Activated CD8-positive, alpha-beta memory T cell treated with anti-CD3 and anti-CD28 coated beads, Interleukin-2, amount 50 U/mL, for 24 hours (primary cell): ENCODE data around the gene GALNT18.

Experiments
- DNase-seq: peaks from one replicate; pipeline ENCODE4 v3.0.0-alpha.2; 2020; ENCODE audit errors: extremely low read depth

Gene GALNT18

DNA sequence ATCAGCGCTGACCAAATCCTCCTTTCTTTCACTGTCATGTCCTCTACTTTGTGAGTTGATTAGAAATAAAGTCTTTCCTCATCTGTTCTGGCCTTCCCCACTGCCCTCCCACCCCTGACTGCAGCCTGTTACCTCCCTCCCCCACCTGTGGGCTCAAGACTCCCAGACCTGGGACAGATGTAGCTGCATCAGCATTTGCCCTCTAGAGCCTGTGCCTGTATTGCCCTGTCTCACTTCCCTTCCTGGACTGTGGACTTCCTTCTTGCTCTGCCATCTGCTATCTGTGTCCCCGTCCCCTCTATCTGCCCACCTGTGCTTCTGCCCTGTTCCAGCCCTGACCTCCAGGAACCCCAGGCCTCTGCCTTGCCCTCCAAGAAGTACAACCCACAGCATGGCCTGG, 122.5 kb downstream of the GALNT18 start:
- no peak for DNase-seq

DNA sequence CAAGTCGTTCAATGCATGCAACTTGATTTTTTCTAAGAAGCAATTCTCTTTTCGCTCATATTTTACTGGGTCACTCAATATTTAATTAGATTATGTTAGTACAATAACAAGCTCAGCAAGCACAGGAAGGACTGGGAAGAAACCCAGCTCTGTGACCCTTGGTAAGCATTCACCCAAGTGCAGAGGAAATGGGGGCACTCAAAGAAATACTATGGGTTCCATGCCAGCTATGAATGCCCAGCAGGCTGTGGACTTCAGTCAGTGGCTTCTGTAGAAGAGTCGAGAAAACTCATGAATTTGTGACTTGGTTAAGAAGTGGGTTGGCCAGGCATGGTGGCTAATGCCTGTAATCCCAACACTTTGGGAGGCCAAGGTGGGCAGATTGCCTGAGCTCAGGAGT, 123.6 kb downstream of the GALNT18 start:
- DNase-seq, result no peak

DNA sequence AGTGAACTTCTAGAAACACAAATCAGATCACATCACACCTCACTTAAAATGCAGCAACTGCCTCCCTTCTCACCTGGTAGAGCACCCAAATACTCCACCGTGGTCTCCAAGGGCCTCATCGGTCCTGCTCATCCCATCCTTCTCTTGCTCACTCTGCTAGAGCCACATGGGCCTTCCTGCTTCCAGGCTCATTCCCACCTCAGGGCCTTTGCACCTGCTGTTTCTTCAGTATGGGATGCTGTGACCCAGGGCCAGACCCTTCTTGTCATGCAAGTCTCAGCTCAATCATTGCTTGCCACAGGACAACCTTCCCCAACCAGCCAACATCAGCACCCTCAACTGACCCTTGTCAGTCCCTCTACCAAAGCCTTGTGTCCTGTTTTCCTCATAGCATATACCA, 124.9 kb downstream of the GALNT18 start:
- no peak for DNase-seq

DNA sequence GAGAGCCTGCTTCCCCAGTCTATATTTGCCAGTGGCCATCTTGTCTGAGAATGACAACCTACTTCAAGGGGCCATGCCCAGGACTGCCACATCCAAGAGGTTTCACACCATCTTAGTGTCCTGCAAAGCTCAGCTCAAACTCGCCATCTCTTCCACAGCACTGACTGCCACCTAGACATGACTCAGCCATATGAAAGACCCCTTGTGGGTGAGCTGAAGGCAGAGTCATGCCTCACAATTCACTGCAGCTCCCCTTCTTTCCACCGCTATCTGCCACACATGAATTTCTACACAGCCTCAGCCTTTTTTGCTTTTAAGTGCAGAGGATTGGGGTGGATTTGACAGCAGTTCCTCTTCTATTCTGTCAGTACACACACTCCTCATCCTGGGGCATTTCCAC, 127.5 kb downstream of the GALNT18 start:
- no peak for DNase-seq

DNA sequence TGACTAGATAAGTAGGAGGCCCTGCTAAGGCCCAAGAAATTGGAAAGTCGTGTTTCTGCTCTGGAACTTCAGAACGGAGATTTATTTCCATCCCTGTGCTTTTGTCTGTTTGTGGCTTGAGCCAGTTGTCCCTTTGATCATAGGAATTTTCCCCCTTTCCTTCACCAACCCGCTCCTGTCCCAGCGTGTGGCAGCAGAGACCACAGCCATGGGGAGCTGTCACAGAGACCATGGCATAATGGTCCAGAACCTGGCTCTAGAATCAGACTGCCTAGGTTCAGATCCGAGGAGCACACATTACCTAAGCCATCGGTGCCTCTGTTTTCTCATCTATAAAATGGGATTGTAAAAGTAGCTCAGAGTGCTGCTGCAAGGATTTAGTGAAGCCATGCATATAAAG, 128.1 kb downstream of the GALNT18 start:
- no peak for DNase-seq

DNA sequence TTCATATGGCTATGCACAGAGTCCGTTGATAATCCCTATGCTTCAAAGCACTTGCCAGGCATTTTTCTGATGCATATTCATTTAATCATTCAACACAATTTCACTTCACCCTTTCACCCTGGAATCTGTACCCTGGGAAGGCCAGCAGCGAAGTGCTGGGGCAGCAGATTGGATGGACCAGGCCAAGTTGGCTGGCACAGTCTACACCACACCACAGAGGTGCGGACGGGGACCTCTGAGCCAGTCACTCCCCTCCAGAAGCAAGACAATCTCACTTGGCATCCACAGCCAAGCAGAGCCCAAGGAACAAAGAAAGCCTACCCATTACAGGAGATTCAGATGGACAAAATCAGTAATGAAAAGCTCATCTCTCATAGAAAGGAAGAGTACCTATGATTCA, 130.2 kb downstream of the GALNT18 start:
- DNase-seq, result no peak

DNA sequence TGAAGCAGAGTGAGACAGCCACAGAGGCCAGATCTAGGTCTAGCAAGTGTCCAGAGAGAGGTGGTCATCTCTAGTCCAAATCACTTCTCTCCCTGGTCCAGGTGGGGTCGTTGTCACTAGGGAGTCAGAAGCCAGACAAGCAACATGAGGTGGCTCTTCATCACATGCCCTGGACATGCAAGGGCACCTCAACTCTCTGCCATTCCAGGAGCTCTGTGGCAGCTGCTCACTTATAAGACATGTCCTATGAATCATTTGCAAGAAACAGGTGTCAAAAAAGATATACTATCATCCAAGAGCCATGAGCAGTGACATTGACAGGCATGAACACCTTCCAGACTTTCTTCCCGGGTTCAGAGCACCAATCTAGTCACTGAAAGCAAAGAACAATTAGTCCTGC, 130.8 kb downstream of the GALNT18 start:
- no peak for DNase-seq

DNA sequence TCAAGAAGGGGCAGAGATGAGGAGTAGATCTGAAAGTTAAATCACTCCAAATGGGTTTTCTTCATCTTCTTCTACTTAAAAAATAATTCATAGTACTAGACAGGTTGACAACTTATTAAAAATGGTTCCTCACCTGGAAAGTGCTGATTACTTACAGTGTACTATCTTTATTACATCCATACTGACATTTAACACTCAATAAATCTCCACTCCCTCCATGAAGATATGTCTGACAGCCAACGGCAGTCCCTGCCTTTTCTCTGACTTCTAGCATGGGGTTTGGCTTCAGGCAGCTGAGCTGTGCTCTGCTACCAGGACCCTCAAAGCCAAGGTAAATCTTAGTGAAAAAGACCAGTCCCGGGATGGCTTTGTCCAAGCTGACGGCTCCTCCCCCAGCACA, 135.4 kb downstream of the GALNT18 start:
- DNase-seq, result no peak

DNA sequence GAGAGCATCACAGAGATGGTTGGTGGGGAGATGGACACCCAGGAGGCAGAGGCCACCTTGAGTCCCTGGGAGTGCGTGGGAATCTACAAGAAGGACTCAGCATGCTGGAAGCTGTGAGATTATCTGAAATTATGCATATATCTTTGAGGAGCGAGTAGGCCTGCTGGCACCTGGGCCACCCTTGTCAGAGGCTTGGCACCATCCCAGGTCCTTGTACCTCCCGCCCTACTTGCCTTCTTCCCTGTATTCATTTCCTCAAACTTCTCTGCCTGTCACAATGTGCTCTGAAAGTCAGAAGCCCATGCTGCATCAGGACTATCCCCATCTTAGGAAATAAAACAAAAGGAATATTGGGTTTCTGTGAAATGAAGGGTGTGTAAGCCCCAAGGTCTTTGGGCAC, 135.8 kb downstream of the GALNT18 start:
- DNase-seq, result no peak

DNA sequence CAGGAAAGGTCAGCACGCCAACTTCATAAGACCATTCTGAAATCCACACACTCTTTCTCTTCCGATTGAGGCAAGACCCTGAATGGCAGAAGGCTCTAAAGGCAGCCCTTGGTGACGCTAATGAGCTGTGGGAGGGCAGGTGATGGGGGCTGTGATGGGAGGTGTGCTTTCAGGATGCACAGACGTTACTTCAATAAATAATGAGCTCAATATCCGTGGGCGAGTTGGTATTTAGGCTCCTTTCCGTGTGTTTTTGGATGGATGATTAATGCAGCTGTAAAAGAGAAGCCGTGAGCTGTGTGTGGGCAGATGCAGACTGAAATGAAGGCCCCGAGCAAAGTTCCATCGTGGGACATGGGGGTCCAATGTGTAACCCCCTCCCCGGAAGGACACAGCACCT, 138.2 kb downstream of the GALNT18 start:
- DNase-seq, result no peak

DNA sequence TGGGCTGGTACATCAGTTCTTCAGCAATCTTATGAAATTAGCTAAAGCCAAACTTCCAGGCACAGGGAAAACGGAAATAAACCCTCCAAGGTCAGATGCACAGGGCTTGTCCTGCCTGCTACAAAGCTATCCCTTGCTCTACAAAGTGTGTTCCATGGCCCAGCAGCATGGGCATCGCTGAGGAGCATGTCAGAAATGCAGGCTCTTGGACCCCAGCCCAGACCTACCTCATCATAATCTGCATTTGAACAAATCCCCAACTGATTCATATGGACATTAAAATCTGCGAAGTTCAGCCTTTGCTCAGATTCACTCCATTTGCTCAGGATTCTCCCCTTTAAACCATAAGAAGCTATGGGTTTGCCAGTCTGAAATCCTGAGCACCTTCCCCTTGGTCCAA, 139.1 kb downstream of the GALNT18 start:
- DNase-seq, result no peak

DNA sequence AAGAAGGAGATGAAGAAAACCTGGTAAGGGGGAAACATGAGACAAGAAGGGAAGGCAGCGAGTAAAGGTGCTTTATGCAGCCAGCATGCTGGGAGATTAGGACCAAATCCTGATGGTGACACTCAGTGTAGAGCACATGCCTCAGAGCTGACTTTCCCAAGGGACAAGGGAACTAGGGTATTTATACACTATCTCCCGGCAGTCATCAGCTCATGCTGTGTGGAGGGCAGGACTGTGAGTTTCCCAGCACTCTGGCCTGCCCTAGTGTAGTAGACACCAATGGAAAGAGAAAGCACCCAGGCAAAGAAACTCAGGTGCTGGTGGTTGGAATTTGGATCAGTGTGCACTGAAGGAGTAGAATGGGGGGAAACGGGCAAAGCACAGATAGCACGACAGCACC, 140.4 kb downstream of the GALNT18 start:
- no peak for DNase-seq

DNA sequence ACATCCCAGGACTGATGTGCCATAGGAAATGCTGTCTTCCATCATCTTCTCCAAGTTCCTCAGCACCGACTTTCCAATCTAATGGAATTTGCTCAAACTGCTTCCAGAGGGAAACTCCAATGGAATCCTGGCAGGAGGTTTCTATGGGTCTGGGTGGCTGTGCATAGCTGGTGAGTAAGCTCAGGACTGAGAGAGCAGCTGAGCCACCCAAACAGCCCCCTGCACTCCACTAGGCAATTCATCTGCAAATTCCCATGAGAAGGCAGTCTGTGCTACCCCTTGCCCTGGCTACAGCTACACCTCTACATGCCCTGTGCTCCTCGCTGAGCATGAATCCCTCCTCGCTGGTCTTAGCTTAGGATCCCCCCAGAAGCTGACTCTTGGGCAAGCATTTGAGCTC, 140.8 kb downstream of the GALNT18 start:
- no peak for DNase-seq

DNA sequence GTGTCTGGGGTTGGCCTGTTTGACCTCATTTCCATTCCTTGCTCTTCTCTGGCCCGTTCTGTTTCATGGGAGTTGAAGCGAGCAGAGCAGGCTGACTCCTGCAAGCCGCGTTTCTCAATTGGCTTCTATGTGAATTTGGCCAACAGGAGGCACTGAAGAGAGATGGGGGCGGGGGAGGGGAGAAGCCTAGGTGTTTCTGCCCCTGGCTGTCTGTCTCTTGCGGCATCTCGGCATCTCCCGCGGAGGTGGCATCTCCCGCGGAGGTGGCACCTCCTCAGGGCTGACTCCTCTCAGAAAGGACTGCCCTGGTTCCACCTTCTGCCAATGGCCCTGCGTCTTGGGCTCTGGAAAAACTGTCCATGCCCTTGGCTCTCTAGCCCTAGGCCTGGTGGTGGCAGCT, 143.1 kb downstream of the GALNT18 start:
- no peak for DNase-seq

DNA sequence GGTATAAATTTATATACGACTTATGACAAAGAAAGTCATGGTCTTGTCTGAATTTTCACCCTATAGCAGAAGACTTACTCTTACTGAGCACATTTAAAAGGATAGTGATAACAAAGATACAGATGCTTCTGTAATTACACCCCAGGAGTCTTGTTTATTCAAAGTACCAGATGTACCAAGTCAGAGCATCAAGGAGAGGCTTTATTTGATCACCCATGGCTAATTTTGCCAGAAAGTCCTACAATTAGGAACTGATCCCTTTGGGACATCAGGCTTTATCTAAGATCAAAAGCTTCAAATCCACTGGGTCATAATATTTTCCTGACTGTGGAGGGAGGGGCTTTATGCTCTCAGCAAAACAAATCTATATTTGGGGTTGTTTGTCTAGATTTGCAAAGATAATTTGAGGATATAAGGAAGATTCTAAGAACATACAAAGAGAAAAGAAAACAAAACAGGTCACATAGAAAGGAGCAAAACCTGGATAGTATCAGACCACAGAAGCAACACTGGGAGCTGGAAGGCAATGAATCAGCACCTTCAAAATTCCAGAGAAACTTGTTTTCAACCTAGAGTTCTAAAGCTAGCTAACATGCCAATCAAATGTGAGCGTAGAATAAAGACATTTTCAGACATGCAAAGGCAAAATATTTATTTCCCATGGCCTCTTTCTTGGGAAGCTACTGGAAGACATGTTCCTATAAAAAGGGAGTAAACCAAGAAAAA, 143.9 kb downstream of the GALNT18 start:
- DNase-seq, result no peak

DNA sequence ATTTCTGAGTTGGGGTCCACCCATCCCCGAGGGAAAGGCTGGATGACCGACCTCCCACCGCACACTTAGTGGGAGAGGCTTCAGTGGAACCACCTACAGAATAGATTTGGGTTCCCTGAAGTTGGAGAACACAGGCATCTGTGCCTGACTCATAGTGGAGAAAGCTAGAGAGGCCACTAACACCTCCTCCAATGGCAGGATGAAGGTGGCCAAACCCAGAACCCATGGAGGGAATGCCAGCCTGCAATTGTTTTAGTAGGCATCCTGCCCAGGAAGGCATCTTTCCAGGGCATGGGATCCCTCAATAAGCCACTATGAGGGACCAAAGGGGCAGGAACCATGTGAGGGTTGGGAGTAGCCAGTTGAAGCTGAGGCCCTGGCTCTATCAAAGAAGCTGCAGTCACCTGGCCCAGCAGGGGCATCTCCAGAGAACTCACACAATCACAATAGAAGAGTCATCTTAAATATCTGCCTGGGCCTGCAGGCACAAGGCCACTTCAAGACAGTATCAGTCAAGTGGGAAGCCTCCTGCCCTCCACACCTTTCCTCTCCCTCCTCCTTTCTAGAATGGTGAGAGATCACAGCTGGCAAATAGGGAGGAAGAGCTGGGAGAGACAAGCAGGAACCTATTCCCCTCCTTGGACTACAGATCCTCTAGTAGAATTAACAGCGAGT, 144.7 kb downstream of the GALNT18 start:
- DNase-seq, result no peak

DNA sequence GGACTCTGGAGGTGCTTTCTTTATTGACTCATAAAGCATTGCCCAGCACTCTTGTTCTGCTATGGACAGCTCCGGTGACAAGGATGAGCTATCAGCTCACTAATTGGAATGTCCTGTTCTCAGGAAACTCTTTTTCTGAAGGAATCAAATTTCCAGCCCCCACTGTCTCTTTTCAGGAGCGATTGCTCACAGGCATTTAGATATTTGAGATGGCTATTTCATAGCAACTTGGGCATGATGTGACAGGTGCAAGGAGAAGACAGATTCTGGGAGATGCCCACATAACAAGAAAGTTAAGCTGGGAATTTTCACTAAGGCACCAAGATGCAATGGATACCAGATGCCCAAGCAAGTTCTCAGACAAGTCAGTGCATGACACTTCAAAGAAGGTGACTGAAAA, 145.3 kb downstream of the GALNT18 start:
- no peak for DNase-seq

DNA sequence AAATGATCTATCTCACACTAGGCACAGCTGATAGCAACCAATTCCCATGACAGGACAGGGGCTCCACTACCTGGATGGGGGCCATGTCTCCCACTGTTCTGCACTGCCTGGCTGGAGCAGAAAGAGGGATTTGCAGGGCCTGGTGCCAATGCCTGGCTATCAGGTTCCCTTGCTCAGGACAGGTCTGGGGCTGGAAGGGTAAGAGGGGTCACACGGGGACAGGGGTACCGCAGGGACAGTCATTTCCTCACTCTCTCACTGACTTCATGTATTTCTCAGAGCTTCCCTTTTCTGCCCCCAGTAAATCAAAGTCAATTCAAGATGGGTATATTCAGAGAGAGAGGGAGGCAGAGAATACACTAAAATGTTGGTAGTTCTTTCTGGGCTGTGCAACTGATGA, 149.7 kb downstream of the GALNT18 start:
- DNase-seq, result no peak

DNA sequence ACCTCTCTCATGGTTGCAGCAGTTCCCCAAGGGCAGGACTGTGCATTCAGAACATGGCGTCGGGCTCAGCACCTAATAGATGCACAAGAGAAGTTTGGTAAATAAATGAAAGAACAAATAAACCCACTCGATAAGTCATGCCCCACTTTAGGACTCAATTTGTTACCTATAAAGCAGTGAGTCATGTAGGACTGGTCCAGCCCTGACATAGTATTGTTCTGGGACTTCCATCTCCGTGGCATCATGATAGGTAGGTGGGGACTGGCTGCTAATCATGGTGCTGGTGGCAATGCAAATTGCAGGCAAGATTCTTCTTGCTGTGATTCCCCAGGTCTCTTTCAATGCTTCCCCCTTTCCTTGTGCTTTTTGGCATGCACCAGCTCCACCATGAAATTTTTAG, 150.6 kb downstream of the GALNT18 start:
- DNase-seq, result no peak

DNA sequence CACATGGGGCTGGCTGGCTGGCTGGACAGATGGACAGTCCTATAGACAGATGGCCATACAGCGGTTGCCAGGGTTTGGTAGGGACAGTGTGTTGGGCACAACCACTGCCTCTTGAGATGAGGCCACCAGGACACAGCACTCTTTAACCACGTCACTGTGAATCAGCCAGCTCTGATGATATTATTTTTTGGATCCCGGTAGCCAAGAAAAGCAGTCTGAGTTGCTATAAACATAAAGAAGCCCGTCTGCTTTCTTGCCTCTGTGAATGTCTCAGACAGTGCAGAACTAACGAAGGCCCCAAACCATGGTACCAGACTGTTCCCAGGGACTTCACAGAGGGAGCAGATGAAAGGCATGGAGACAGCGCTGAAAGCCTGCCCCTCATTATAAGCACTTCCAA, 152.9 kb downstream of the GALNT18 start:
- no peak for DNase-seq

DNA sequence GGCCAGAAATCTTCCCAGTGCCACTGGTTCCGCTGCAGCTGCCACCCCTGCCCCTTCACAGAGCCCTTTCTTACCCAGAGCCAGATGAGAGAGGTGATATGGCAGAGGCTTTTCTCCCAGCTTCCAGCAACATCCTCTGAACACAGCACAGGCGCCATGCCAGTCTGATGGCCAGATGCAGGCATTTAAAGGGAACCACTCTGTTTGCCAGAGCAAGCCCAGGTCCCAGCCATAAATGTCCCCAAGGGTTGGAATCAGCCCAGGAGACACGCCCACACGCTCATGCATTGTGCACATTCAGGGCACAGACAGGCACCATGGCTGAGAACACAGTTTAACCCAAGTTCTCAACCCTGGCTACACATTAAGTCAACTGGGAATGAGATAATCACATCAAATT, 154.5 kb downstream of the GALNT18 start:
- DNase-seq, result no peak

DNA sequence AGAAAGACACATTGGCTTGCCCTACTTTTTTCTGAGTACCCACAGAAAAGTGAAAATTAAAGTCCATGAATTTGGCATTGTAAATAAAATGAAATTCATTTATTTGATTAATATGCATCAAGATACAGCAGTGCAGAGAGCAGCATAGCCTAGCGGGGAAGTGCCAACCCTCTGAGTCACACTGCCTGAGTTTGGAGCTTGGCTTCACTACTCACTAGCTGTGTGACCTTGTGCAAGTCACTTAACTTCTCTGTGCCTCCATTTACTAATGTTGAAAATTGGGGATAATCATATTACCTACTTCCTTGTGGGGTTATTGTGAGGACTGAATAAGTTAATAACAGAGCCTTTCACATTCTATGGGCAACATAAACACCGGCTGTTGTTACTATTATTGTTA, 157.2 kb downstream of the GALNT18 start:
- DNase-seq, result no peak

DNA sequence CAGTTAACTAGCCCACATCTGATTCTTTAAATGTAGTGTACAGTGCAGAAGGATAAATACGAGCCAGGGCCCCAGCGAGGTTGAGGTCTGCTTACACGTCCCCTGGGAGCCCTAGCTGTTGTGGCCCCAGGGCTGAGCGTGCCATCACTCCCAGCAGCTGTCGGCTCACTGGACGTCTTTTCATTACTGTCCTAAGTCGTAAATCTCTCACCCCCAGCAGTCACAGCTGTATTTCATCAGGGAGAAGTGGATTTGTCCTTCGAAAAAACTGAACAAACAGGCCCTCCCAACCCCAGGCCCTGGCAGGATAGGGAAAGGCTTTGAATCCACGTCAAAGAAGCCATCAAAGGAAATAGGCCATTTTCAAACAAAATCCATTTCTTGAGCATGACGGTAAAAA, 158.4 kb downstream of the GALNT18 start:
- no peak for DNase-seq

DNA sequence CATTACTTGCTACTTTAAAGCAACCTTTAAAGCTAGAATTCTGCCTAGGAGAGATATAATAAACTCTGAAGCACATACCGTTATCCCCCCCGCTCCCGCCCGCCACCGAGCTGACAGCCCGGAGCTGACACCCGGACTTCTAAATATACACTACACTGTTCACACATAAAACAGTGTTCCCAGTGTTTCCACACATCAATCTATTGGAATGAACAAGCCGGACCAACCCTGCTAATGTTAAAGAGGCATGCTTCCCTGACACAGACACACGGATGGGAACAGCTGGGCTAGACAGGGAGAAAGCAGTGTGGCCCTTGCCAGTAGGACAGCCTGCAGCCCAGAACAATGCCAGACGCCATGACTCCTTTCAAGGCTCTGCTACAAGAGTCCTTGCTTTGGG, 160.3 kb downstream of the GALNT18 start:
- DNase-seq, result no peak
